Stimulated activated naive CD8-positive, alpha-beta T cell treated with anti-CD3 and anti-CD28 coated beads, Interleukin-15, Interleukin-2, amounts not matched to agents 100 U/mL and 50 U/mL, for 24 hours (primary cell): ENCODE results near the gene THUMPD2.
"Not testable (repeated sequence)": the region's sequence is repeated elsewhere in the genome, so short reads cannot be mapped to it uniquely, and the experiment has no call there.

ENCODE experiments used
- ATAC-seq: fragments of 150-1000 bp; cut with Tn5 transposase; one replicate; pipeline ENCODE4 v1.10.0; 2021
- DNase-seq: peaks from one replicate; pipeline ENCODE4 v3.0.0; 2021

The THUMPD2 gene

DNA sequence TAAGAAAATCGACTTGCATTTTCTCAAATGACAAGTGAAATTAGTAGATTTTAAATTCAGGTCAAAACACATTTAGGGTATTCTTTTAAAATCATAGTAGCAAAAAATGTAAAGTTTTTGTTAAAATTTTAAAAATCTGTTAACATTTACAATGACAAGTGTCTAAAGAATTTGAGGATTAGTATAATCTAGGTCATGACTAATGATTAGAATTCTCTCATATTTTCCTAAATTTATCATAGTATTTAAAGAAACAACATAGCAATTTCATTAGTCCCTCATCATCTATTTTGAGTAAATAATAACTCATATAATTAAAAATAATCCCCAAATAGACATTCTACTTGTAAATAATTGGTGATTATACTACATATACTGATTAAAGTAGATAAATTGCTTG, 23.6 kb downstream of the THUMPD2 start:
- DNase-seq (no peak), ATAC-seq (no peak)

DNA sequence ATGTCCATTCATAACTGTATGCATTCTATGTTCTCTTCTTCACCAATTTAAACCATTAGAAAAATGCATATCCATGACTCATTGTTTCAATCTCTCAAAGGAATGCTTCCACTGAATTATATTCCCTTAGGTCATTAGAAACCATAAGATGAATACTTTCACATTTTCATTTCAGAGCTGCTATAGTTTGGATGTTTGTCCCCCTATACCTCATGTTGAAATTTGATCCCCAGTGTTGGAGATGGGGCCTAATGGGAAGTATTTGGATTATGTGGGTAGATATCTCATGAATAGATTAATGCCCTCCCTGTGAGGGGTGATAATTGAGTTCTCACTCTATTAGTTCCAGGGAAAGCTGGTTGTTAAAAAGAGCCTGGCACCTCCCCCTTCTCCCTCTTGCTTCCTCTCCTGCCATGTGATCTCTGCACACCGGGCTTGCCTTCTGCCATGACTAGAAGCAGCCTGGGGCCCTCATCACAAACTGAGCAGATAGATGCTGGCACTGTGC, 35.7 kb downstream of the THUMPD2 start:
- ATAC-seq = no peak
- DNase-seq = no peak

DNA sequence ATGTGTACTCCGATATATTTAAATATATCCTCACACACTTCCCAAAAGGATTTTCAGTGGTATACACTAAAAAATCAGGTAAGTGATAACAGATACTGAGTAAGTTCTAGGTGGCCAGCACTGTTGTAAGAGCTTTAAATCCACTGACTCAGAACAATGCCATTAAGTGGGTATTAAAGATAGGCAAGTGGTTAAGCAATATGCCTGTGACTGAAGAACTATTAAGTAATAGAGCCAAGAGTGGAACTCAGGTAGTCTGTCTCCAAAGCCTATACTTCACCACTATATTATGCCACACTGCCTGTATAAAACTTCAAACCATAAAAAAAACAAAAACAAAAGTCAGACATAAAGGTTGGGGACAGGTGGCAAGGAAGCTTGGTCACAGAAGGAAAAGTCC, 37.2 kb downstream of the THUMPD2 start:
- ATAC-seq (no peak), DNase-seq (no peak)

DNA sequence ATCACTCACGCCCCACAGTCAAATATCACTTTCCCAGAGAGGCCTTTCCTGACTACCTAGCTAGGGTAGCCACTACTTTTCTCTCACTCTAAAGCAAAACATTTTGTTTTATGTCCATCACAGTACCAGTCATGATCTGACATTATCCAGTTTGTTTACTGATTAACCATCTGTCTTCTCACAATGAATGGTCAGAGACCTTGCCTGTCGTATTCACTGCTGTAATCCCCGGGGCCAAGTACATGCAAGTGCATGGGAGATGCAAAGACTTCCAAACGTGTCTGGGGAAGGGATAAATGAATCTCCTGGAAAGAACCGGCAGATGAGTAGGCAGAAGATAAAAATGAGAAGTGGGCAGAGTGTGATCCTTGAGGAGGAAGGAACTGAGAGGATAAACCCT, 39.7 kb downstream of the THUMPD2 start:
- no peak for DNase-seq
- no peak for ATAC-seq

DNA sequence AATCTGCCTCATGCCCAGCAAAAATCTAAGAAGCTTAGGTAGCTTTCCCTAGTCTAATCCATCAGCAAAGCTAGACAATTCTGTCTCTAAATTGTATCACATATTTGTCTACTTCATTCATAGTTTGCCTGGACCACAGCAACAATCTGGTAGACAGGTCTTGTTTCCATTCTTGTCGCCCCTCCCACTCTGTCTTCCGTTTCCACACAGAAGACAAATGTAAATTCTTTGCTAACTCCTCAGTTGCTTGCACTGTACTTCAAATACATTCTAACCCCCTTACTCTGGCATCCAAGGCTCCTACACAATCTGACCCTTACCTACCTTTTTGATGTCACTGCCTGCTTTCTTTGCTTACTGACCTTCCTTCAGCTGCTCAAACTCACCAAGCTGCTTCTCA, 40.1 kb downstream of the THUMPD2 start:
- ATAC-seq (no peak), DNase-seq (no peak)

DNA sequence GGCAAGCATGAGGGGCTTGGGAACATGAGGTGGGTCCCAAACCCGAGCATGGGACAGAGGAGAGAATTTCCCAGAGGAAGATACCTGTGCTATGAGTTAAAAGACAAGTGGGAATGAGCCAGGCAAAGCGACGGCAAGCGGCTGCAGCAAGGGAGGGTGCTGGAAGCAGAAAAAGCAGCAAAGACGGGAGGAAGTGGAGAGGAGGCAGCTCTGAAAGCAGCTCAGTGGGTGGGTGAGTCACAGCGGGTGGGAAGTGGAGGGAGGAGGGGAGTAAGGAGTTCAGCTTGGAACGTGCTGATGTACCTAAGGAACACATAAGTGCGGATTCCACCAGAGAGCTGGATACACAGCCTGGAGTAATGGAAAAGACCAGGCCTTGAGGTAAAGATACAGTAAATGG, 41.4 kb downstream of the THUMPD2 start:
- ATAC-seq = no peak
- DNase-seq = no peak

DNA sequence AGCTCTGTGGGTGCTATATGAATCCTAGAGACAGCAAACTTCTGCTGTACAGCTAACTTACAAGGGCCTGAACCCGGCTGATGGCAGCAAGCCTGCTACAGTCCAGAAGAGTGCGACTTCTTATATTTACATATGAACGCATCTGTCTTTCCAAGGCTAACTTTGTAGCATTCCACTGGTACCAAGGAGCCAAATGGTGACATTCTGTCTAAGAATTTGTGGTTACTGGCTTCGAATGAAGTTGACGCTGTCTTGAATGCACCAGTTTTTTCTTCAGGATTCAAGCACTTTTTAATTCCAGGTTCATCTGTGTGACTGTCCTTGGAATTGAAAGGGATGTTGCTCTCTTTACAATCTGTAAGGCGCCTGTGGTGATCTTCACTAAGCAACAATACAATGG, 42.4 kb downstream of the THUMPD2 start:
- no peak for ATAC-seq
- no peak for DNase-seq

DNA sequence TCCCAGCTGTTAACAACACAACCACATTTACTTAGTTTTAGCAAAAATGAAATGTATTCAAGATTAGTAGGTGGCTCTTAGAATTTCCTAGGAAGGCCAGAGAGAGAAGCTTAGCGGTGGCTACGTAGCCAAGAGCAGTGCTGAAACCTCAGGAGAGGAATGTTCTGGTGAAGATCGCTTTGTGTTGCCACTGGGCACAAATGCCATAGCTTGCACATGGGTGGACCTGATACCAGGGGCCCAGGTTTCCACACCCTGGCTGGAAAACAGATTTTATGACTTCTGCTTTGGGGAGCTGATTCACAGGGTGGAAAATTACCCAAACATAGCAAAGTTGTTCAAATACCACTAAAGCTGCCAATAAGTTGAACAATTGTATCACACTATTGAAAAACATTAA, 43.4 kb downstream of the THUMPD2 start:
- no peak for DNase-seq
- no peak for ATAC-seq

DNA sequence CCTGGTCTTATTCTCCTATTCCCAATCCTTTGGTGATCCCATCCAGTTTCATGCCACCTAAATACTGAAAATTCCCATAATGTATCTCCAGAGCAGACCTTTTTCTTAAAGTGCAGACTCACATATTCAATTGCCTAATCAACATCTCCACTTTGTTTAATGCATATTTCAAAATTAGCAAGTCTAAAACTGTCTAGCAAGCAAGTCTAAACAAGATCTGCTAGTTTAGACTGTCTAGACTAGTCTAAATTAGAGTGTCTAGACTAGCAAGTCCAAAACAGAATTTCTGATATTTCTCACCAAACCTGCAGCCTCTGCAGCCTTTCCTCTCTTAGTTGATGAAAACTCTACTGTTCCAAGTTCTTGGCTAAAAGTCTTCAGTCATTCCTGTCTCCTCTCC, 44.6 kb downstream of the THUMPD2 start:
- ATAC-seq = no peak
- no peak for DNase-seq

DNA sequence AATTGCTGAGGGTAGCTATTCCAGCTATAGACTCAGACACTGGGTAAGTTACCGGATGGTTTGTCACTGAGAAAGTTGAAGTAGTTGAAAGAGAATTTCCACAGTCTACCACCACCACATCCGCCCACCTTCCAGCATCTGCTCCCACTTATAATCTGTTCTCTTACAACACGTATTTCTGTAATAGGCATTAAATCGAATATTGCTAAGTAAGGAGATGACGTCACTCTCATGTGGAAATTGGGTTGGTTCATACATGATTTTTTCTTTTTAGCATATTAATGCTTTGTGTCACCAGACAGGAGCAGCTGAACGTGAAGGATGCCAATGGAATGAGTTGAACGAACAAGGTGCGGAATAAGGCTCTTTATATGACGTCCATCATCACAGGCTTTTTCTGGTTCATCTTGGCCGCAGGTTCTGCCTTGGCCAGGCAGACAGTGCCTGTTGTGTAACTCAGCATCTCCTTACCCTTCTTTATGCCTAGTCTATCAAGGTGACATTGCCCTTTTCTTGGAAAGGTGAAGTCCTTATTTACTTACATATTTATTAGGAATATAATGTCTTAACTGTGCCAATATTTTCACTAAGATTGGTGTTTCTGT, 45.9 kb downstream of the THUMPD2 start:
- ATAC-seq (no peak), DNase-seq (no peak)

DNA sequence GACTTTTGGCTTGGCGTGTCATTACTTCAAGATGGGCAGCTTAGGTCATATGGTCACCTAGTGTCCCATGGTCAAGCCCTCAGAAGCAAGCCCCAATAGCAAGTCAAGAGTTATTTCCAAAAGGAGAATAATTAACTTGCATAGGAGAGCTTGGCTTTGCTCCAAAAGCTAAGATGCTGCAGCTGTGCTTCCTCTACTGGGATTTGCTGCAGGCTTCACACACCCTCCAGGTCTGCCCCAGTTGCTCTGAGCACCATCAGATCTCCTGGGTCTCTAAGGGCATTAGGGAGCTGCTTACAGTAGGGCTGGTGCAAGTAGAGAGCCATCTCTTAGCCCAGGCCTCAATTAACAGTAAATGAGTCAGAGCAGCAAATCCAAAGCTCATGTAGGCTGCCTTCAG, 46.6 kb downstream of the THUMPD2 start:
- DNase-seq = no peak

DNA sequence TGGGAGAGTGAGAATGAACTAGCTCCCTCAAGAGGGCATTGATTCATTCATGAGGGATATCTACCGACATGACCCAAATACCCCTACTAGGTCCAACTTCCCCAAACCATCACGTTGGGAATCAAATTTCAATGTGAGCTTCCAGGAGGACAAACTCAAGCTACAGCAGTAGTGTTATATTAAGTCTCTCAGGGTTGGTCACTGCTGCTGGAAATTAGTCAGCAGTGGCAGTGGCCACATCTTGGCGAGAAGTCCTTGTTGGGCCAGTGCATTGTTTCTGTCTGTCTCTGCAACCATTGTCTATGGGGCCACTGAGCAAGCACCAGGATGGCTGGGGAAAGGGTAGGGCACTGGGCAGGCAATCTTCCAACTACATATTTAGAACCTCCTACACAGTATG, 47.5 kb downstream of the THUMPD2 start:
- no peak for ATAC-seq
- no peak for DNase-seq

More for the DNA sequence above, 46.6 kb downstream of the THUMPD2 start:
- no peak for ATAC-seq

DNA sequence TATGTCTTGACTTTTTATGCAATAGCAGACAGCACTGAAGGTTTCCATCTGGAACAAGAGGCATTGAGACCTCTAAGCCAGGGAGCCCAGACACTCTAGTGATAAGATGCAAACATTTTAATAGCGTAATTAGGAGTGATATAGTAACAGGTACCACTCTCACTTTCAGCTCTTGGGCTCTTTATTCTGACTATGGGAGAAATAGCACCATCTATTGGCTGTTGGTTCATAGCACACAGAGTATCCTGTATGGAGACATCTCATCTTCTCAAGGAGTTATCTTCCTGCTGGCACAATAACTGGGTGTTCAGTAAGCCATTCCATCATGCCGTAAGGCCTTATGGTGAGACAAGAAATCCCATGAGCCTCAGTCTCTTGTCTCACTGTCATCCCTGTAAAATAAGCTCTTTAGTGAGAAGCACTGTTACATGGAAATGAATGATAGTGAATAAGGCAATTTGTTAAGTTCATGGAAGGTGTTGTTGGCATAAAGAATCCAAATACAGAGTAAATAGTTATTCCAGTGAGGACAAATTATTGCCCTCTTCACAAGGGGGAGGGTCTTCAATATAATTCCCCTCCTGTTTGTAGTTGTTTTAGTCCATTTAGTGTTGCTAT, 48.3 kb downstream of the THUMPD2 start:
- peak; percentile 58 for ATAC-seq
- DNase-seq = no peak

DNA sequence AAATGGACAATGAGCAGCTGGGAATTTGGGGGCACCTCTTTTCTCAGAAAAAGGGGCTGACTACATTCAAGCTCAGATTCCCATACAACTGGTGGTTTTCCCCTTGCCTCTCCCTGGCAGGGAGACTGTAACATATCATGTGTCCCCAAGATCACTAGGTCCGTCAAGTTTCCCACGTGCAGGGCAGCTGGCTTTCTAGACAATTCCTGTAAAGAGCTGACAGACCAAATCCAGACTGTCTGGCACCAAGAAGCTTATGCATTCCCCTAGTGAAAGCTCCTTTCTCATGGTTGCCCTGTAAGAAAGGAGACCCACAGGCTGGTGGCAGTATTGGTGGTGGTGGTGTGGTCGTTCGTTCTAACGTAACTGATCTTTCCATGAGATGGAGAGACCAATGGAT, 48.8 kb downstream of the THUMPD2 start:
- ATAC-seq = no peak
- no peak for DNase-seq

DNA sequence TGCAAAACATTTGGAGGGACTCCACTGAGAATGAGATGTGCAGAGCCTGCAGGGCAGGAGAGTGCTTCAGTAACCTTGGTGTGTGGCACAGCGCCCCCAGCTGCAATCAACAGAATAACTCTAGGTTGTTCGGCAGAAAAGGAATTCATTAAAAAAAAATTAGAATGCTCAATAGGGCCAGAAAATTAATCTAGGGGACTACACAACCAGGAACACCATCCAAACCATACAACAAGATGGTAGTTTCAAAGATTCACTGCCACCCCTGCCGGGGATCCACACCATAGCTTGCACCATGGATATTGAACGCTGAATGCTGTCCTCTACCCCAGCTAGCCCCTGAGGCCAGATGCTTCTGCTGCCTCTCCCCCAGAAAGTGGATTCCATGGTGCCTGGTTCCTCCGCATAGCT, 50.1 kb downstream of the THUMPD2 start:
- ATAC-seq (no peak), DNase-seq (peak; percentile 50)

DNA sequence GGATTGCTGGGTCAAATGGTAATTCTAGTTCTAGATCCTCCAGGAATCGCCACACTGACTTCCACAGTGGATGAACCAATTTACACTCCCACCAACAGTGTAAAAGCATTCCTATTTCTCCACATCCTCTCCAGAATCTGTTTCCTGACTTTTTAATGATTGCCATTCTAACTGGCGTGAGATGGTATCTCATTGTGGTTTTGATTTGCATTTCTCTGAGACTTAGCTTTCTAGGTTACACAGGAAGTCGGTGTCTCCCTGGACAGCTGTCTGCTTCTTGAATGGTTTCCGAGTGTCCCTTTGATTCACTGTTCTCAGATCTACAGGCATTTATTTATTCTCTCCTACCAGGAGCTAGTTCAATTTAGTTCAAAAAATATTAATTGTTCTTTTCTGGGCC, 51.0 kb downstream of the THUMPD2 start:
- DNase-seq, ATAC-seq: not testable (repeated sequence)

DNA sequence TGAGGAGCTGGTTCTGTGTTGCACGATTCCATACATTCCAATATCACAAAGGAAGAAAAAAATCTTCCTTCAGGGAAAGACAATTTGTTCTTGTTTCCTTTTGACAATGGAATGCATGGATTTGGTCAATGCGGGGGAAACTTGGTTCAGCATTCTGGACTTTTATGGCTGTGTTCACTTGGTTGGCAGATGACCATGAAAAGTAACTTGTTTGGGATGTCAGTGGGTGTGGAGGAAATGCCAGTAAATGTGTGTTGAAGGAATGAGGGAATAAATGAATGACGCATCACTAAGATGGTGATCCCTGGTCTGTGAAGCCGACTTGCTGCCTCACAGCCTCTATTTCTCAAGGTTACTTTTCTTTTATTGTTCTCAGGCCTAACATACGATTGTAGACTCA, 53.7 kb downstream of the THUMPD2 start:
- ATAC-seq (no peak), DNase-seq (no peak)

DNA sequence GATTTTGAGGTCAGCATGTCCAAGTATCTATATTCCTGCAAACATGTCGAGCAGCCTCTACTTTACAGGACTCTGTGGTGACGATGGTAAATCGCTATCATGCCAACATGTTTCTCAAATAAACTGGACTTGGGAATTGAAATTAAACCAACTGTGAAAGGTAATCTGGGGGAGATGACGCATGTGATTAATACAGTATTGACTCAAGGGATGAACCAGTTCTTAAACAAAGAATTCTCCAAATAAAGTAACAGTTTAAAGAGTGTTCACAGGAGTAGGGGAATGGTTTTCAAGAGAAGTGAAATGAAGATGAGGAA, 54.3 kb downstream of the THUMPD2 start:
- no peak for DNase-seq
- no peak for ATAC-seq

DNA sequence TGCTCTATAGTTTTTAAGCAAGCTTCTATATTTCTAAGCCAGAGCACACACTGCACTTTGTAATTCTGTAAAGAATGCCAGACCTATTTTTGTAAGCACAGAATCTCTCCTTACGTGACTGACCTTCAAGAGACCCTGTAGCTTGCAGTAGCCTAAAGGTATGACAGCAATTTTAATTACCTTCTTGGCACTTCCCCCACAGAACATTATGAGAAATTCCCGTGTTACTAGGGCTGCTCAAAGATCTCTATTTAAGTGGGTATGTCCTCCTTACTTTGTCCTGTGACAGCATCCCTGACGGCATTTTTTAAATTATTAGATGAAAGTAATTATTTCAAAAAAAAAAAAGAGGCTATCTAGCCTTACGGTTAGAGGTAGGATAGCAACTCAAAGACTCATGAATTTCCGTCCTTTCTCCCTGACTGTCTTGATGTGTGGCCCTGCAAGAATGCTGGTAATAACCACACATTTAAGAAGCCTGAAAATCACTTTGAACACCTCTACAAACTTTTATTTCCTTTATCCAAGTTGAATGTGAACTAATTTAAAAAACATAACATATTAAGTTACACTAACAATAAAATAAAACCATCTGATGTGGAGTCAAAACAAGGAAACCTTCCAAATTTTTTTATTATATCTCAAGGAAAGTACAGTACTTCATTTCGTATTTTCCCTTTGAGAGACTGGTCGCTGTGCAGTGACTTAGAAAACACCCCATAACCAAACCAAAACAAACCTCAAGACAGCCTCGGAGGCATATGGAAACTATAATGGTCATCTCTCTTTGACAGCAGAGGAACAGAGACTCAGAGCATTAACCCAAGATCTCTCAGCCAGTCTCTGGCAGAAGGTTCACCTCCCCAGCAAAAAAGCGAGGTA, 54.9 kb downstream of the THUMPD2 start:
- no peak for DNase-seq
- ATAC-seq = no peak

DNA sequence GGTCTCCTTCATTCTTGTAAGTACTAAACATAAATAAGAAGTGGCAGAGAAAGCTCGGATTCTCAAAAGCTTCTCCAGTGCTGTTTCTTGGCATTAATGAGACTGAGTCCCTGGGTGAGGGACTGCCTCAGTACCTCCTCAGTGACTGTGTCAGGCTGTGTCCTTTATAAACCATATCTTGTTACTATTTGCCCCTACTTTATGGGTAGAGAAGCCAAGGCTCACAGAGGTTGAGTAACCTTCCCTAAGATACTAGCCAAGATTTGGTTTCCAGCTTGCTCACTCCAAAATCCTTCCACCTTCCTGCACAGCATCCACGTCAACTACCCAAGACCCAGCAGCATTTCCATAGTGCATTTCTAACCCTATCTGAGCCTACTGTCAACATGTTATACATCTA, 55.6 kb downstream of the THUMPD2 start:
- no peak for DNase-seq
- no peak for ATAC-seq

DNA sequence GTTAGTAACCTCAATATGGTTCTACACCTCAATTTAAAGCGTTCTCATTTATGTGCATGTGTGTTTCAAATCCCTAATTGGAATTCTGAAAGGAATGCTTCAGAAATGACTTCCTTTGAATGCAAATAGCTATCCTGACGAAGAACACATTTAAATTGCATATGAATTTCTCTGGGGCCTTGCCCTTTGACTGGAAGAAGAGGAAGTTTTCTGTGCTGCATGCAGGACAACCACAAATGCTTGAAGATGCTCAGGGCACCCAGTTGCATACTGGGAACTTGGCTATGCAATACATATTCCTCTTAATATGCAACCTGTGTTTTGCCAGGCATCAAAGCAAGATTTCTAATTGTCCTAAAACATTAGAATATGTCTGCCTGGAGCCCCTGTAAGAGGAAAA, 58.1 kb downstream of the THUMPD2 start:
- ATAC-seq = no peak
- DNase-seq = no peak

DNA sequence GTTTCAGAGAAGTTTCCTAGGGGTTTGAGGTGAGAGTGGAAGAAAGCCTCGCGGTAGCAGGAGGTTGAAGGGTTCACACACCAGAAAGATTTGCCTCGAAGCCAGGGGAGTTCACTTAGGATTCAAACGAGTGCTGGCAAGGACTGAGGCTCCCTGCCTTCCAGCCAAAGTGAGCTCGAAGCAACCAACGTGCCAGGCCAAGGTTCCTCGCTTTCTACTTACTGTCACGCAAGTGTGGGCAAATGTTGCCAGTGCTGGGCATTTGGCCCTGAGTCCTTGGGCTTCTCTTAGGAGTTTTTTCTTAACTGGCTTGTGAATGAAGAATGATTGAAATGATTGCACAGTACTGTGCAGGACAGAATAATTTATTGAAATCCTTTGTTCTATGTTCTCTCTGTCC, 59.7 kb downstream of the THUMPD2 start:
- no peak for ATAC-seq
- no peak for DNase-seq

DNA sequence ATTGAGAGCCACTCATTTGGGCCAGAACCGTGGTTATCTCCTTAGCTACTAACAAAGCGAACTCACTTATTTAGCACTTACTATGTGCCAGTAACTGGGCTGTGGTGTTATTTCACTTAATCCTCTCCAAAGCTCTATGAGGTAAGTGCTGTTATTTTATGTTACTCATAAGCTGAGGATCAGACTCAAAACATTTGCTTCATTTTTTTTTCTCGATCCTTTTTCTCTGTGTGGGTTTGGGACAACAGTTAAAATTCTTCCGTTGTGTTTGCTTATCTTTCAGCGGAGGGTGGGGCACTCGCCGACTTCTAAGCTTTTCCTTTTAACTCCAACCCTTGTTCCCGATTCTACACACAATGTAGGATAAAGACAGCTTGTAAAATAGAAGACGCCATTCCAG, 60.6 kb downstream of the THUMPD2 start:
- DNase-seq (no peak), ATAC-seq (no peak)

DNA sequence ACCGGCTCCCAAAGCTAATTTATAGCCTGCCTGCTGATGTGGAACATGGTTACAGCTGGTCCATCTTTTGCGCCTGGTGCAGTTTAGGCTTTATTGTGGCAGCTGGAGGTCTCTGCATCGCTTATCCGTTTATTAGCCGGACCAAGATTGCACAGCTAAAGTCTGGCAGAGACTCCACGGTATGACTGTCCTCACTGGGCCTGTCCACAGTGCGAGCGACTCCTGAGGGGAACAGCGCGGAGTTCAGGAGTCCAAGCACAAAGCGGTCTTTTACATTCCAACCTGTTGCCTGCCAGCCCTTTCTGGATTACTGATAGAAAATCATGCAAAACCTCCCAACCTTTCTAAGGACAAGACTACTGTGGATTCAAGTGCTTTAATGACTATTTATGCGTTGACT, 62.0 kb downstream of the THUMPD2 start:
- DNase-seq (no peak), ATAC-seq (no peak)
